NCI-H460 (cell line): ENCODE results near the gene NAV3. TPM values are rescaled to one million over a fixed set of nuclear protein-coding genes. Genes with fewer than 3 reads are reported as not detected.
A peak's percentile ranks its signal among the peaks of the same experiment; 100 is the strongest.

Experiments used
- DNase-seq: peaks from one replicate; pipeline ENCODE4 v3.0.0-alpha.2; 2016; ENCODE audit warnings: low read depth; ENCODE audit errors: extremely low read depth
- total RNA-seq: library from RNA; depleted of rRNA; stranded (reverse); fragments of >200 nt; shearing (Covaris generic); gene quantifications from 2 replicates; pipeline ENCODE4 v1.2.3, GENCODE V29; 2014

The NAV3 gene
- total RNA-seq, 1 experiment from 2014 or later: 9.4 TPM

DNA sequence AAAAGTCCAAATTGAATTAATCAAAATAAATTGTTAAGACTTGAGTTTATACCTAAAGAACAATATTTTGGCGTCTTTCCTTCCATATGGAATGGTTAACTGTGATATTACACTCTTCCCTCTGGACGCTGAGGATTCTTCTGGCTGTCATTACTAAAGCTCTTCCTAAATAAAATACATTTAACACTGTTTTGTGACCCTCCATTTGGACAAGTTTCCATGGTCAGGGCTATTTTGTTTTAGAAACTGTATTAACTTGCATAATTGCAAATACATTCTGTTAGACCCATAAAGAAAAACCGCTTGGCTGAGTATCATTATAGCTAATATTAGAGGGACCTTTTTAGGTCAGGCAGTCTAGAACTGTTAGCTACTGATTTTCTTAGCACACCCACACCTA is 87.4 kb downstream of the NAV3 start:
- no peak for DNase-seq

- no peak for DNase-seq
Measured at GRCh38 chr12:77919450-77919849, 88.8 kb downstream of the NAV3 start.

DNA sequence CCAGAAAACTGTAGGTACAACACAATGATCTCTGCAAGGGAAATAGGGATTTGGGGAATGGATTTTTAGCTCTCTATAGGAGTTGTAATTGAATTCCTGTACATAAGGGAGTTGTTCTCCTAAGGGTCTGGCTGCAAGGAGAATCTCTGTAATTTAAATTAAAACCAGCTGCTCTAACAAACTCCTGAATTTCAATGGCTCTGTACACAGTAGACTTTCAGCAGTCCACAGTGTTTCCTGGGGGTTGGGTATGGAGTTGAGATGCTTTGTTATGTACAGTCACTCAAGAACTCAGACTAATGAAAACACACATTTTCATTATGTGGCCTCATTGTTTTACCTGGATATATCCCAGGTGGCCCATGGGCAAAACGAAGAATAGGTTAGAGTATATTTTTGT is 93.2 kb downstream of the NAV3 start:
- no peak for DNase-seq

- DNase-seq: no peak
Measured at GRCh38 chr12:77924703-77925102, 94.0 kb downstream of the NAV3 start.

DNA sequence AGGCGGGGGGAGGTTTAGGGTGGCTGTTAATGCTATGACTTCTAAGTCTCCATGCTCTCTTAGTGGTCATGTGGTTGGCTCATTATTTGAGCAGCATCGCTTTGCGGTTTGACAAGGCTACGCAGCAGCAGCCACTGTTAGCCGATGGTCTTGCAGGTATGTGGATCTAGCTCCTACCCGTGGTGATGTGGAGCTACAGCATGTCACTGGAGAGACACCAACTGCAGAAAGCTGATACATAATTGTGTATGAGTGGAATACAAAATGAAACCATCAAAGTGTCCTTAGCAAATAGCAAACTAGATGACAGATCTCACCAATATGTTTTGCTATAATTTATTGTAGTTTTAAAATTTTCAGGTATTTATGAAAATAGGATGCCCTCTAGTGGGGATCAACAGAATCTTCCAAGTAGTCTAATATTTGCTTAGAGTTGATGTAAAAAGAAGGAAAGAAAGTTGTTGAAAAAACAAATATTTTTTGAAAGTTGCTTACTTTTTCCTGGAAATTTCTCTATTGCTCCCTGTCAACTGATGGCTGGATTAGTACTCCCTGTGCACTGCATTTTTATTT is 94.9 kb downstream of the NAV3 start:
- DNase-seq: peak; percentile 77

- DNase-seq: no peak
Measured at GRCh38 chr12:77928078-77928477, 97.4 kb downstream of the NAV3 start.

- no peak for DNase-seq
Measured at GRCh38 chr12:77932216-77932615, 101.5 kb downstream of the NAV3 start.

GRCh38 chr12:77938301-77938700 is 107.6 kb downstream of the NAV3 start:
- DNase-seq: no peak

GRCh38 chr12:77940011-77940423 is 109.3 kb downstream of the NAV3 start:
- peak; percentile 42 for DNase-seq

GRCh38 chr12:77940567-77940966 is 109.9 kb downstream of the NAV3 start:
- DNase-seq: peak; percentile 9

- no peak for DNase-seq
Measured at GRCh38 chr12:77941401-77941800, 110.7 kb downstream of the NAV3 start.

DNA sequence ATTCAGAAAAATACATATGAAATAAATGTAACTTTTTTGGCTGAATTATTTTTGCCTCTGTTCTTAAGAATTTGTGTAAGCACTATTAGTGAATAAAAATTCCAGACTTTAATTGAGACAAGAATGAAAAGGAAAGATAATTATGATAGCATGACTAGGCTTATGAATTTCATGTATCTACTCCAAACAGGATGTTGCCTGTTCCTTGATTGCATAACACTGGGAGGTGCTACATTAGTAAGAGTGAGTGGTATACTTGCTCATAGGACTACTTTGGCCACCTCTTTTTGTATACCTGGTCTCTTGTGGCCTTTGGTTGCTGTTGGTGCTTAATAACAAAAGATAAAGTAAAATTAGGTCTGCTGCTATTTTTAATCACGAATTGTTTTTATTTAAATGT is 112.8 kb downstream of the NAV3 start:
- peak; percentile 65 for DNase-seq

- no peak for DNase-seq
Measured at GRCh38 chr12:77946541-77947061, 115.9 kb downstream of the NAV3 start.

DNA sequence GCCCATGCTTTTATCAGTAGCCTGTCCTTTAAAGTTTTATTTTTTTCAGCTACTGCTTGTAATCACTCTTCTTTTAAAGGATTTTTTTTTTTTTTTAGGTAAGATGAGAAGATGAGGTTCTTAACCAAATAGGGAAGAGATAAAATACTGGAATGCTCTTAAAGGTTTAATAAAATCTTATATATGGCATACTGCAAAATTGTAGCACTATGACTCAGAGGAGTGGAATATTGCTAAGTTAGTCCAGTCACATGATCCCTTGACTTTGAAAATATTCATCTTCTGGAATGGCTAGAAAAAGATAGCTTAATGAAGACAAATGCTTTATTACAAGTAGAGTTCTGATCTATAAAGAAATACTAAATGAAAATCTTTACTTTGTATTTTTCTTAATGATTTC is 116.6 kb downstream of the NAV3 start:
- DNase-seq: no peak

- no peak for DNase-seq
Measured at GRCh38 chr12:77947746-77948145, 117.1 kb downstream of the NAV3 start.

GRCh38 chr12:77949943-77950342 is 119.2 kb downstream of the NAV3 start:
- no peak for DNase-seq

- no peak for DNase-seq
Measured at GRCh38 chr12:77953528-77954205, 123.0 kb downstream of the NAV3 start.

DNA sequence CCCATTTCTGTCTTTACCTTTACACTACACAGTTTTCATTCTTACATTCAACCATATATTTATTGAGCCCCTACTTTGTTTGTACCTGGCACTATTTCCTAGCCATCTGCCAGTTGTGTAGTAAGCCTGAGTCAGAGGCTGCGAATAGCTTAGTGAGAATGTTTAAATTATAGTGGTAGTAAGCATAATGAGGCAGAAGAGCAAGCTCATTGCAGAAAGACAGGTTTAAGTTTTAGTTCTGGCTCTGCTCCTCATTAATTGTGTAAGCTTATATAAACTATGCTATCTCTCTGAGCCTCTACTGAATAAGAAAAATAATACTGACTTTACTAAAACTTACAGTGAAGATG is 123.5 kb downstream of the NAV3 start:
- no peak for DNase-seq

GRCh38 chr12:77957062-77957461 is 126.4 kb downstream of the NAV3 start:
- DNase-seq: no peak

GRCh38 chr12:77963576-77964178 is 133.0 kb downstream of the NAV3 start:
- DNase-seq: no peak

DNA sequence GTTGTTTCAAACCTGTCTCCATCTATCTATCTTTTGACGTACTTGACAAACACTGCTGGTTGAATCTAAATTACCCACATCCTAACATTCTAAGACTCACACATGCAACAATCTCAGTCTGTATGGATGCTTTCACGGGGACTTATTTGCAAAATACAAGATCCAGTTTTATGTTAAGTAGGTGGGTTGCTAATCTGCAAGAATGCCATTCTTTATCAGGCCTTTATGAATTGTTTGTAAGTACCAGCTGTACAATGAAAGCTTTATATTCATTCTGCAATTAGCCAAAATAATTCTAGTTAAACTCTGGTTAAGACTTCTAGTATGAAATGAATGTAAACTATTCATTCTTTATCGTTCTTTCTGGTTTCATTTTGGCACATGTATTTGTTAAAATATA is 135.1 kb downstream of the NAV3 start:
- no peak for DNase-seq

- no peak for DNase-seq
Measured at GRCh38 chr12:77968021-77968420, 137.3 kb downstream of the NAV3 start.
